ENCODE results near the gene AJM1.

The AJM1 gene

DNA sequence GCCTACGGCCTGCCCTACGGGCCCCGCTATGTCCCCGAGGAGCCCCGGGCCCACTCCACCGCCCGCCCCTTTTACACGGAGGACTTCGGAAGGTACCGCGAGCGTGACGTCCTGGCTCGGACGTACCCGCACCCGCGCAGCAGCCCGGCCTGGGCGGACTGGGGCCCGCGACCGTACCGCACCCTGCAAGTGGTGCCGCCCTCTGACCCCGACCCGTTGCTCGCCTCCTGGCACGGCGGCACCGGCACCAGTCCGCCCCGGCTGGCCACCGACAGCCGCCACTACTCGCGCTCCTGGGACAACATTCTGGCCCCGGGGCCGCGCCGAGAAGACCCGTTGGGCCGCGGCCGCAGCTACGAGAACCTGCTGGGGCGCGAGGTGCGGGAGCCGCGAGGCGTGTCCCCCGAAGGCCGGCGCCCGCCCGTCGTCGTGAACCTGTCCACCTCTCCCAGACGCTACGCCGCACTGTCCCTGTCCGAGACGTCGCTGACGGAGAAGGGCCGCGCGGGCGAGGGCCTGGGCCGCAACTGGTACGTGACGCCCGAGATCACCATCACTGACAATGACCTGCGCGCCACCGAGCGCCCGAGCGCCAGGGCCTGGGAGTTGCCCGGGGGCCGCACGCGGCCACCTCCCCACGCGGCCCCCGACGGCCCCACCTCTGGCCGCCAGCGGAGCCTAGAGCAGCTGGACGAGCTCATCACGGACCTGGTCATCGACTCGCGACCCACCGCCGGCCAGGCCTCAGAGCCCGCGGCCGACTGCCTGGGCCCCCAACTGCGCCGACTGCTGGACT lies 3.4 kb downstream of the AJM1 start:
- TF ChIP-seq ZC3H10 (CRISPR knock-in tag; IDR thresholded peaks at IDR 0.05): no peak
- no peak for TF ChIP-seq ZNF8 (CRISPR knock-in tag; IDR thresholded peaks at IDR 0.05)
- TF ChIP-seq, protein P1, sequence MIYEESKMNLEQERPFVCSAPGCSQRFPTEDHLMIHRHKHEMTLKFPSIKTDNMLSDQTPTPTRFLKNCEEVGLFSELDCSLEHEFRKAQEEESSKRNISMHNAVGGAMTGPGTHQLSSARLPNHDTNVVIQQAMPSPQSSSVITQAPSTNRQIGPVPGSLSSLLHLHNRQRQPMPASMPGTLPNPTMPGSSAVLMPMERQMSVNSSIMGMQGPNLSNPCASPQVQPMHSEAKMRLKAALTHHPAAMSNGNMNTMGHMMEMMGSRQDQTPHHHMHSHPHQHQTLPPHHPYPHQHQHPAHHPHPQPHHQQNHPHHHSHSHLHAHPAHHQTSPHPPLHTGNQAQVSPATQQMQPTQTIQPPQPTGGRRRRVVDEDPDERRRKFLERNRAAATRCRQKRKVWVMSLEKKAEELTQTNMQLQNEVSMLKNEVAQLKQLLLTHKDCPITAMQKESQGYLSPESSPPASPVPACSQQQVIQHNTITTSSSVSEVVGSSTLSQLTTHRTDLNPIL (CRISPR knock-in tag; IDR thresholded peaks at IDR 0.05; ENCODE audit: low read depth): no peak
- TF ChIP-seq, protein P2, sequence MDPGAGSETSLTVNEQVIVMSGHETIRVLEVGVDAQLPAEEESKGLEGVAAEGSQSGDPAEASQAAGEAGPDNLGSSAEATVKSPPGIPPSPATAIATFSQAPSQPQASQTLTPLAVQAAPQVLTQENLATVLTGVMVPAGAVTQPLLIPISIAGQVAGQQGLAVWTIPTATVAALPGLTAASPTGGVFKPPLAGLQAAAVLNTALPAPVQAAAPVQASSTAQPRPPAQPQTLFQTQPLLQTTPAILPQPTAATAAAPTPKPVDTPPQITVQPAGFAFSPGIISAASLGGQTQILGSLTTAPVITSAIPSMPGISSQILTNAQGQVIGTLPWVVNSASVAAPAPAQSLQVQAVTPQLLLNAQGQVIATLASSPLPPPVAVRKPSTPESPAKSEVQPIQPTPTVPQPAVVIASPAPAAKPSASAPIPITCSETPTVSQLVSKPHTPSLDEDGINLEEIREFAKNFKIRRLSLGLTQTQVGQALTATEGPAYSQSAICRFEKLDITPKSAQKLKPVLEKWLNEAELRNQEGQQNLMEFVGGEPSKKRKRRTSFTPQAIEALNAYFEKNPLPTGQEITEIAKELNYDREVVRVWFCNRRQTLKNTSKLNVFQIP (CRISPR knock-in tag; IDR thresholded peaks at IDR 0.05; ENCODE audit: borderline replicate concordance, low read depth): no peak
- TF ChIP-seq ESRRG (CRISPR knock-in tag; IDR thresholded peaks at IDR 0.05): no peak
- no peak for TF ChIP-seq OSR1 (CRISPR knock-in tag; IDR thresholded peaks at IDR 0.05)
- TF ChIP-seq ARNTL (CRISPR knock-in tag; IDR thresholded peaks at IDR 0.05; ENCODE audit: borderline replicate concordance, low read depth): no peak
- ATAC-seq: no peak

DNA sequence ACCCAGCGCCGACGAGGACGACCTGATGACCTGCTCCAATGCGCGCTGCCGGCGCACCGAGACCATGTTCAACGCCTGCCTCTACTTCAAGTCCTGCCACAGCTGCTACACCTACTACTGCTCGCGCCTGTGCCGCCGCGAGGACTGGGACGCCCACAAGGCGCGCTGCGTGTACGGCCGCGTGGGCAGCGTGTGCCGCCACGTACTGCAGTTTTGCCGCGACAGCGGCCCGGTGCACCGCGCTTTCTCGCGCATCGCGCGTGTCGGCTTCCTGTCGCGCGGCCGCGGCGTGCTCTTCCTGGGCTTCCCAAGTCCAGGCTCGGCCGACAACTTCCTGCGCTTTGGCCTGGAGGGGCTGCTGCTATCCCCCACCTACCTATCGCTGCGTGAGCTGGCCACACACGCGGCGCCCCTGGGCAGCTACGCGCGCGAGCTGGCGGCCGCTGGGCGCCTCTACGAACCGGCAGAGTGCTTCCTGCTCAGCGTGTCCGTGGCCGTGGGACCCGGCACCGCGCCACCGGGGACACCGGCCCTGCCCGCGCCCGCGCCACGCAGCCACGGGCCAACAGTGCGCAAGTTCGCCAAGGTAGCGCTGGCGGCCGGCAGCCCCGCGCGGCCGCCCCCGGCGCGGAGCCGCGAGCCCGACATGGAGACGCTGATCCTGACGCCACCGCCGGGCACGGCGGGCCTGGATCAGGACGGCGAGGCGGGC lies 4.3 kb downstream of the AJM1 start:
- TF ChIP-seq BACH2 (CRISPR knock-in tag; IDR thresholded peaks at IDR 0.05; ENCODE audit: borderline replicate concordance): no peak
- no peak for TF ChIP-seq ZNF565 (CRISPR knock-in tag; conservative IDR thresholded peaks at IDR 0.05; ENCODE audit: low read depth)
- no peak for TF ChIP-seq GLIS3 (CRISPR knock-in tag; IDR thresholded peaks at IDR 0.05)
- TF ChIP-seq ZC3H10 (CRISPR knock-in tag; IDR thresholded peaks at IDR 0.05): no peak
- TF ChIP-seq ZFP30 (CRISPR knock-in tag; IDR thresholded peaks at IDR 0.05): no peak
- no peak for TF ChIP-seq PPARA (CRISPR knock-in tag; IDR thresholded peaks at IDR 0.05; ENCODE audit: borderline replicate concordance)
- no peak for TF ChIP-seq TOX (CRISPR knock-in tag; IDR thresholded peaks at IDR 0.05; ENCODE audit: borderline replicate concordance)
- TF ChIP-seq, protein P3, sequence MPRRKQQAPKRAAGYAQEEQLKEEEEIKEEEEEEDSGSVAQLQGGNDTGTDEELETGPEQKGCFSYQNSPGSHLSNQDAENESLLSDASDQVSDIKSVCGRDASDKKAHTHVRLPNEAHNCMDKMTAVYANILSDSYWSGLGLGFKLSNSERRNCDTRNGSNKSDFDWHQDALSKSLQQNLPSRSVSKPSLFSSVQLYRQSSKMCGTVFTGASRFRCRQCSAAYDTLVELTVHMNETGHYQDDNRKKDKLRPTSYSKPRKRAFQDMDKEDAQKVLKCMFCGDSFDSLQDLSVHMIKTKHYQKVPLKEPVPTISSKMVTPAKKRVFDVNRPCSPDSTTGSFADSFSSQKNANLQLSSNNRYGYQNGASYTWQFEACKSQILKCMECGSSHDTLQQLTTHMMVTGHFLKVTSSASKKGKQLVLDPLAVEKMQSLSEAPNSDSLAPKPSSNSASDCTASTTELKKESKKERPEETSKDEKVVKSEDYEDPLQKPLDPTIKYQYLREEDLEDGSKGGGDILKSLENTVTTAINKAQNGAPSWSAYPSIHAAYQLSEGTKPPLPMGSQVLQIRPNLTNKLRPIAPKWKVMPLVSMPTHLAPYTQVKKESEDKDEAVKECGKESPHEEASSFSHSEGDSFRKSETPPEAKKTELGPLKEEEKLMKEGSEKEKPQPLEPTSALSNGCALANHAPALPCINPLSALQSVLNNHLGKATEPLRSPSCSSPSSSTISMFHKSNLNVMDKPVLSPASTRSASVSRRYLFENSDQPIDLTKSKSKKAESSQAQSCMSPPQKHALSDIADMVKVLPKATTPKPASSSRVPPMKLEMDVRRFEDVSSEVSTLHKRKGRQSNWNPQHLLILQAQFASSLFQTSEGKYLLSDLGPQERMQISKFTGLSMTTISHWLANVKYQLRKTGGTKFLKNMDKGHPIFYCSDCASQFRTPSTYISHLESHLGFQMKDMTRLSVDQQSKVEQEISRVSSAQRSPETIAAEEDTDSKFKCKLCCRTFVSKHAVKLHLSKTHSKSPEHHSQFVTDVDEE (CRISPR knock-in tag; IDR thresholded peaks at IDR 0.05): no peak
- TF ChIP-seq ESRRG (CRISPR knock-in tag; IDR thresholded peaks at IDR 0.05): no peak
- TF ChIP-seq, protein P1 (CRISPR knock-in tag; IDR thresholded peaks at IDR 0.05; ENCODE audit: low read depth): no peak
- TF ChIP-seq ISL1 (CRISPR knock-in tag; IDR thresholded peaks at IDR 0.05): no peak
- TF ChIP-seq, protein P2 (CRISPR knock-in tag; IDR thresholded peaks at IDR 0.05; ENCODE audit: borderline replicate concordance, low read depth): no peak
- no peak for TF ChIP-seq ZFP3 (CRISPR knock-in tag; IDR thresholded peaks at IDR 0.05)
- TF ChIP-seq, protein P4, sequence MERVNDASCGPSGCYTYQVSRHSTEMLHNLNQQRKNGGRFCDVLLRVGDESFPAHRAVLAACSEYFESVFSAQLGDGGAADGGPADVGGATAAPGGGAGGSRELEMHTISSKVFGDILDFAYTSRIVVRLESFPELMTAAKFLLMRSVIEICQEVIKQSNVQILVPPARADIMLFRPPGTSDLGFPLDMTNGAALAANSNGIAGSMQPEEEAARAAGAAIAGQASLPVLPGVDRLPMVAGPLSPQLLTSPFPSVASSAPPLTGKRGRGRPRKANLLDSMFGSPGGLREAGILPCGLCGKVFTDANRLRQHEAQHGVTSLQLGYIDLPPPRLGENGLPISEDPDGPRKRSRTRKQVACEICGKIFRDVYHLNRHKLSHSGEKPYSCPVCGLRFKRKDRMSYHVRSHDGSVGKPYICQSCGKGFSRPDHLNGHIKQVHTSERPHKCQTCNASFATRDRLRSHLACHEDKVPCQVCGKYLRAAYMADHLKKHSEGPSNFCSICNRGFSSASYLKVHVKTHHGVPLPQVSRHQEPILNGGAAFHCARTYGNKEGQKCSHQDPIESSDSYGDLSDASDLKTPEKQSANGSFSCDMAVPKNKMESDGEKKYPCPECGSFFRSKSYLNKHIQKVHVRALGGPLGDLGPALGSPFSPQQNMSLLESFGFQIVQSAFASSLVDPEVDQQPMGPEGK (CRISPR knock-in tag; IDR thresholded peaks at IDR 0.05; ENCODE audit: borderline replicate concordance): no peak
- TF ChIP-seq, protein P5, sequence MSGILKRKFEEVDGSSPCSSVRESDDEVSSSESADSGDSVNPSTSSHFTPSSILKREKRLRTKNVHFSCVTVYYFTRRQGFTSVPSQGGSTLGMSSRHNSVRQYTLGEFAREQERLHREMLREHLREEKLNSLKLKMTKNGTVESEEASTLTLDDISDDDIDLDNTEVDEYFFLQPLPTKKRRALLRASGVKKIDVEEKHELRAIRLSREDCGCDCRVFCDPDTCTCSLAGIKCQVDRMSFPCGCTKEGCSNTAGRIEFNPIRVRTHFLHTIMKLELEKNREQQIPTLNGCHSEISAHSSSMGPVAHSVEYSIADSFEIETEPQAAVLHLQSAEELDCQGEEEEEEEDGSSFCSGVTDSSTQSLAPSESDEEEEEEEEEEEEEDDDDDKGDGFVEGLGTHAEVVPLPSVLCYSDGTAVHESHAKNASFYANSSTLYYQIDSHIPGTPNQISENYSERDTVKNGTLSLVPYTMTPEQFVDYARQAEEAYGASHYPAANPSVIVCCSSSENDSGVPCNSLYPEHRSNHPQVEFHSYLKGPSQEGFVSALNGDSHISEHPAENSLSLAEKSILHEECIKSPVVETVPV (CRISPR knock-in tag; IDR thresholded peaks at IDR 0.05): no peak
- no peak for TF ChIP-seq ZNF70 (CRISPR knock-in tag; IDR thresholded peaks at IDR 0.05)
- no peak for TF ChIP-seq ARNTL (CRISPR knock-in tag; IDR thresholded peaks at IDR 0.05; ENCODE audit: borderline replicate concordance, low read depth)
- no peak for TF ChIP-seq ZNF8 (CRISPR knock-in tag; IDR thresholded peaks at IDR 0.05)
- no peak for TF ChIP-seq SNAI2 (CRISPR knock-in tag; IDR thresholded peaks at IDR 0.05)
- ATAC-seq: no peak

Measured in SK-N-SH treated with all-trans-retinoic acid at 6 μM for 48 hours (cell line).